Measurements from ENCODE around the gene CARD9. TPM values are rescaled to one million over a fixed set of nuclear protein-coding genes. Genes with fewer than 3 reads are reported as not detected.

The CARD9 gene
- polyA plus RNA-seq, 1 of the 3 experiments (the other 2 are of a cell fraction): 1.1 TPM

DNA sequence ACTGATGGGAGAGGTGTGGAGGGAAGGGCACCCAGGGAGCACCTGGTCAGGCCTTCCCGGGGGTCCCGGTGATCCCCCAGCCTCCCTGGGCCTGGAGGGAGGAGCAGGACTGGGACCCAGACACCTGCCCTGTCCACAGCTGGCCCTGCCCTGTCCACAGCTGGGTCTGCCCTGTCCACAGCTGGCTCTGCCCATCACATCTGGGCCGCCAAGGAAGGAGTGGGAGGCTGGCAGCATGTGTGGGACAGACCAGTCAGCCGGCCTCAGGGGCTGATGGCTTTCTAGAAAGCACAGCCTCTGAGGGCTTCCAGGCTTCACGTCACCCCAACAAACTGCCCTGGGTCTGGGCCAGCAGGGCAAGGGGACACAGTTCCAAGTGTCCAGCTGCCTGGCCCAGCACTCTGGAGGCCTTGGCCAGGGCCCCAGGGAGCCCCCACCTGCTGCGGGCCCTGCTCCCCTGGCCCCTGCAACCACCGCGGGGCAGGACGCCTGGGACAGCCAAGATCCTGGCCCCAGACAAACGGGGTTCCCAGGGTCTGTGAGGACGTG is 22.1 kb downstream of the CARD9 start (continued):
- TF ChIP-seq, protein P1, sequence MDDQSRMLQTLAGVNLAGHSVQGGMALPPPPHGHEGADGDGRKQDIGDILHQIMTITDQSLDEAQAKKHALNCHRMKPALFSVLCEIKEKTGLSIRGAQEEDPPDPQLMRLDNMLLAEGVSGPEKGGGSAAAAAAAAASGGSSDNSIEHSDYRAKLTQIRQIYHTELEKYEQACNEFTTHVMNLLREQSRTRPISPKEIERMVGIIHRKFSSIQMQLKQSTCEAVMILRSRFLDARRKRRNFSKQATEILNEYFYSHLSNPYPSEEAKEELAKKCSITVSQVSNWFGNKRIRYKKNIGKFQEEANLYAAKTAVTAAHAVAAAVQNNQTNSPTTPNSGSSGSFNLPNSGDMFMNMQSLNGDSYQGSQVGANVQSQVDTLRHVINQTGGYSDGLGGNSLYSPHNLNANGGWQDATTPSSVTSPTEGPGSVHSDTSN (IDR thresholded peaks at IDR 0.05): no peak
- TF ChIP-seq RFX5 (IDR thresholded peaks at IDR 0.05; ENCODE audit: low read length) (no peak), TAF1 (IDR thresholded peaks at IDR 0.05; ENCODE audit: borderline replicate concordance, low read depth, low read length) (no peak)

DNA sequence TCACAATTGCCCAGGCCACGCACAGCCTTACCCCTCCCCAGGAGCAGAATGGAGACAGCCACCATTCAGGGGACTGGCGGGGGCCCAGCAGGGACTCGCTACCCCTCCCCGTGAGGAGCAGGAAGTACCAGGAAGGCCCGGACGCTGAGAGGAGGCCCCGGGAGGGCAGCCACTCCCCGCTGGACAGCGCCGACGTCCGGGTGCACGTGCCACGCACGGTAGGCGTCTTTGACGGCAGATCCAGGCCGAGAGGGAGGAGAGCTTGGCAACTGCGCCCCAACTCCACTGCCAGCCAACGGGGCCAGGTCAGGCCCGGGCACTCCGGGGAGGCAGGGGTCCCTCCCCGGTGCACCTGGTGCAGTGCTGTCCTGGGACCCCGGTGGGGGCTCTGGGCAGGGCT is 23.9 kb downstream of the CARD9 start:
- H3K4me2 ChIP-seq: no peak overlapping the region
- POLR2A ChIA-PET: no interaction called here
- H3K9ac ChIP-seq: no peak overlapping the region
- H3K27me3 ChIP-seq (ENCODE audit: insufficient read depth): no peaks in the 10 kb centered on the region
- DNase-seq: no peak
- H3K9me2 ChIP-seq: no peaks in the 10 kb centered on the region
- H3K4me3 ChIP-seq (ENCODE audit: low read depth in 2 of 2, low read length in 1 of 2): no peak overlapping the region
- H3F3A ChIP-seq (replicated peaks; ENCODE audit: insufficient read depth): no peaks in the 10 kb centered on the region
- no peak overlapping the region for H2AFZ ChIP-seq (ENCODE audit: low read depth)
- no peaks in the 10 kb centered on the region for H3K9me3 ChIP-seq
- H3K79me2 ChIP-seq (ENCODE audit: insufficient read depth): no peaks in the 10 kb centered on the region
- CTCF ChIA-PET: interaction anchor here (2.1 kb wide), 1 partner anchor 37 kb away, joined by 9 read pairs; no protein-coding TSS in a partner anchor
- TF ChIP-seq, protein P2, sequence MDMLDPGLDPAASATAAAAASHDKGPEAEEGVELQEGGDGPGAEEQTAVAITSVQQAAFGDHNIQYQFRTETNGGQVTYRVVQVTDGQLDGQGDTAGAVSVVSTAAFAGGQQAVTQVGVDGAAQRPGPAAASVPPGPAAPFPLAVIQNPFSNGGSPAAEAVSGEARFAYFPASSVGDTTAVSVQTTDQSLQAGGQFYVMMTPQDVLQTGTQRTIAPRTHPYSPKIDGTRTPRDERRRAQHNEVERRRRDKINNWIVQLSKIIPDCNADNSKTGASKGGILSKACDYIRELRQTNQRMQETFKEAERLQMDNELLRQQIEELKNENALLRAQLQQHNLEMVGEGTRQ (IDR thresholded peaks at IDR 0.05; ENCODE audit: borderline replicate concordance, low read depth, low read length): no peak
- TF ChIP-seq FOXJ3 (CRISPR knock-in tag; IDR thresholded peaks at IDR 0.05): no peak
- TF ChIP-seq, protein P3, sequence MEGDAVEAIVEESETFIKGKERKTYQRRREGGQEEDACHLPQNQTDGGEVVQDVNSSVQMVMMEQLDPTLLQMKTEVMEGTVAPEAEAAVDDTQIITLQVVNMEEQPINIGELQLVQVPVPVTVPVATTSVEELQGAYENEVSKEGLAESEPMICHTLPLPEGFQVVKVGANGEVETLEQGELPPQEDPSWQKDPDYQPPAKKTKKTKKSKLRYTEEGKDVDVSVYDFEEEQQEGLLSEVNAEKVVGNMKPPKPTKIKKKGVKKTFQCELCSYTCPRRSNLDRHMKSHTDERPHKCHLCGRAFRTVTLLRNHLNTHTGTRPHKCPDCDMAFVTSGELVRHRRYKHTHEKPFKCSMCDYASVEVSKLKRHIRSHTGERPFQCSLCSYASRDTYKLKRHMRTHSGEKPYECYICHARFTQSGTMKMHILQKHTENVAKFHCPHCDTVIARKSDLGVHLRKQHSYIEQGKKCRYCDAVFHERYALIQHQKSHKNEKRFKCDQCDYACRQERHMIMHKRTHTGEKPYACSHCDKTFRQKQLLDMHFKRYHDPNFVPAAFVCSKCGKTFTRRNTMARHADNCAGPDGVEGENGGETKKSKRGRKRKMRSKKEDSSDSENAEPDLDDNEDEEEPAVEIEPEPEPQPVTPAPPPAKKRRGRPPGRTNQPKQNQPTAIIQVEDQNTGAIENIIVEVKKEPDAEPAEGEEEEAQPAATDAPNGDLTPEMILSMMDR (IDR thresholded peaks at IDR 0.05): no peak
- TF ChIP-seq RXRA (IDR thresholded peaks at IDR 0.05; ENCODE audit: borderline replicate concordance, low read depth): no peak
- TF ChIP-seq ELF1 (IDR thresholded peaks at IDR 0.05): no peak
- no peak for TF ChIP-seq RFX5 (IDR thresholded peaks at IDR 0.05; ENCODE audit: low read length)
- no peak for TF ChIP-seq NFIC (IDR thresholded peaks at IDR 0.05; ENCODE audit: borderline replicate concordance)
- TF ChIP-seq RCOR1 (IDR thresholded peaks at IDR 0.05; ENCODE audit: low read length): no peak
- no peak for TF ChIP-seq NRF1 (IDR thresholded peaks at IDR 0.05; ENCODE audit: low read depth, low read length)
- TF ChIP-seq, protein P4, sequence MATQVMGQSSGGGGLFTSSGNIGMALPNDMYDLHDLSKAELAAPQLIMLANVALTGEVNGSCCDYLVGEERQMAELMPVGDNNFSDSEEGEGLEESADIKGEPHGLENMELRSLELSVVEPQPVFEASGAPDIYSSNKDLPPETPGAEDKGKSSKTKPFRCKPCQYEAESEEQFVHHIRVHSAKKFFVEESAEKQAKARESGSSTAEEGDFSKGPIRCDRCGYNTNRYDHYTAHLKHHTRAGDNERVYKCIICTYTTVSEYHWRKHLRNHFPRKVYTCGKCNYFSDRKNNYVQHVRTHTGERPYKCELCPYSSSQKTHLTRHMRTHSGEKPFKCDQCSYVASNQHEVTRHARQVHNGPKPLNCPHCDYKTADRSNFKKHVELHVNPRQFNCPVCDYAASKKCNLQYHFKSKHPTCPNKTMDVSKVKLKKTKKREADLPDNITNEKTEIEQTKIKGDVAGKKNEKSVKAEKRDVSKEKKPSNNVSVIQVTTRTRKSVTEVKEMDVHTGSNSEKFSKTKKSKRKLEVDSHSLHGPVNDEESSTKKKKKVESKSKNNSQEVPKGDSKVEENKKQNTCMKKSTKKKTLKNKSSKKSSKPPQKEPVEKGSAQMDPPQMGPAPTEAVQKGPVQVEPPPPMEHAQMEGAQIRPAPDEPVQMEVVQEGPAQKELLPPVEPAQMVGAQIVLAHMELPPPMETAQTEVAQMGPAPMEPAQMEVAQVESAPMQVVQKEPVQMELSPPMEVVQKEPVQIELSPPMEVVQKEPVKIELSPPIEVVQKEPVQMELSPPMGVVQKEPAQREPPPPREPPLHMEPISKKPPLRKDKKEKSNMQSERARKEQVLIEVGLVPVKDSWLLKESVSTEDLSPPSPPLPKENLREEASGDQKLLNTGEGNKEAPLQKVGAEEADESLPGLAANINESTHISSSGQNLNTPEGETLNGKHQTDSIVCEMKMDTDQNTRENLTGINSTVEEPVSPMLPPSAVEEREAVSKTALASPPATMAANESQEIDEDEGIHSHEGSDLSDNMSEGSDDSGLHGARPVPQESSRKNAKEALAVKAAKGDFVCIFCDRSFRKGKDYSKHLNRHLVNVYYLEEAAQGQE (IDR thresholded peaks at IDR 0.05; ENCODE audit: low read depth, low read length): no peak
- no peak for TF ChIP-seq FOXM1 (IDR thresholded peaks at IDR 0.05; ENCODE audit: low read depth)
- no peak for TF ChIP-seq GABPA (IDR thresholded peaks at IDR 0.05; ENCODE audit: low read depth)
- no peak for TF ChIP-seq TCF12 (IDR thresholded peaks at IDR 0.05)
- no peak for TF ChIP-seq GATA2 (CRISPR knock-in tag; IDR thresholded peaks at IDR 0.05)
- TF ChIP-seq, protein P5, sequence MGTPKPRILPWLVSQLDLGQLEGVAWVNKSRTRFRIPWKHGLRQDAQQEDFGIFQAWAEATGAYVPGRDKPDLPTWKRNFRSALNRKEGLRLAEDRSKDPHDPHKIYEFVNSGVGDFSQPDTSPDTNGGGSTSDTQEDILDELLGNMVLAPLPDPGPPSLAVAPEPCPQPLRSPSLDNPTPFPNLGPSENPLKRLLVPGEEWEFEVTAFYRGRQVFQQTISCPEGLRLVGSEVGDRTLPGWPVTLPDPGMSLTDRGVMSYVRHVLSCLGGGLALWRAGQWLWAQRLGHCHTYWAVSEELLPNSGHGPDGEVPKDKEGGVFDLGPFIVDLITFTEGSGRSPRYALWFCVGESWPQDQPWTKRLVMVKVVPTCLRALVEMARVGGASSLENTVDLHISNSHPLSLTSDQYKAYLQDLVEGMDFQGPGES (IDR thresholded peaks at IDR 0.05; ENCODE audit: low read depth, low read length): no peak
- no peaks in the 10 kb centered on the region for H4K20me1 ChIP-seq (ENCODE audit: insufficient read depth)
- no peak overlapping the region; a peak in 1 of 4 replicates for H3K27ac ChIP-seq (ENCODE audit: low read depth in 2 of 2, low read length in 1 of 2)
- H3K36me3 ChIP-seq (replicated peaks in 1 of 2; ENCODE audit: control insufficient read depth in 1 of 2, insufficient read depth in 2 of 2, low read length in 1 of 2): no peaks in the 10 kb centered on the region
- H3K4me1 ChIP-seq (ENCODE audit: control insufficient read depth in 1 of 2, insufficient read depth in 2 of 2, low read depth in 1 of 2, low read length in 1 of 2): peaks cover 0 to 80% of the 10 kb centered on the region in 2 experiments; a peak in 1 of 4 replicates
- 88% methylated on average over 5 of the region's 24 CpGs for WGBS (ENCODE audit: low lambda C conversion rate)

Measured in SK-N-SH (cell line).